Measurements from ENCODE around the gene TMPRSS2. TPM values are rescaled to one million over a fixed set of nuclear protein-coding genes. Genes with fewer than 3 reads are reported as not detected.

The TMPRSS2 gene
- total RNA-seq, 4 donors from 2014 or later = 39.6 to 419 (median 352) TPM

- DNase-seq = no peak
- Histone ChIP-seq H3K36me3 (peaks cover 0 to 92% (median 0%) of the 10 kb centered on the region in 3 donors), H3K27me3 (no peaks in the 10 kb centered on the region), H3K4me3 (no peak overlapping the region), H3K9me3 (no peaks in the 10 kb centered on the region), H3K4me1 (peaks cover 0 to 18% (median 5%) of the 10 kb centered on the region in 4 donors), H3K27ac (no peak overlapping the region)
- TF ChIP-seq POLR2A (IDR thresholded peaks at IDR 0.05) = no peak
- TF ChIP-seq CTCF (IDR thresholded peaks at IDR 0.05) = no peak
Measured at GRCh38 chr21:41435706-41436105, 72.3 kb downstream of the TMPRSS2 start.

GRCh38 chr21:41433566-41433965 is 74.4 kb downstream of the TMPRSS2 start:
- Histone ChIP-seq H3K9me3 (no peaks in the 10 kb centered on the region), H3K4me3 (no peak overlapping the region), H3K36me3 (peaks cover 0 to 76% (median 0%) of the 10 kb centered on the region in 3 donors), H3K4me1 (peaks cover 0 to 18% (median 5%) of the 10 kb centered on the region in 4 donors), H3K27me3 (no peaks in the 10 kb centered on the region), H3K27ac (peak overlapping the region in 3 of 4 donors; percentile 37 to 90 (median 80))
- no peak for DNase-seq
- TF ChIP-seq CTCF (IDR thresholded peaks at IDR 0.05) = no peak
- no peak for TF ChIP-seq POLR2A (IDR thresholded peaks at IDR 0.05)

- Histone ChIP-seq H3K9me3 (no peaks in the 10 kb centered on the region), H3K27ac (peak overlapping the region in 3 of 4 donors; percentile 37 to 90 (median 80)), H3K36me3 (peaks cover 0 to 76% (median 0%) of the 10 kb centered on the region in 3 donors), H3K4me1 (peaks cover 0 to 18% (median 5%) of the 10 kb centered on the region in 4 donors), H3K27me3 (no peaks in the 10 kb centered on the region), H3K4me3 (no peak overlapping the region)
- TF ChIP-seq POLR2A (IDR thresholded peaks at IDR 0.05) = no peak
- TF ChIP-seq CTCF (IDR thresholded peaks at IDR 0.05) = peak in 1 of 6 experiments; percentile 1
- DNase-seq = no peak
Measured at GRCh38 chr21:41432562-41433460, 75.1 kb downstream of the TMPRSS2 start.

- TF ChIP-seq POLR2A (IDR thresholded peaks at IDR 0.05) (no peak), CTCF (IDR thresholded peaks at IDR 0.05) (no peak)
- Histone ChIP-seq H3K27me3 (no peaks in the 10 kb centered on the region), H3K4me3 (no peak overlapping the region), H3K27ac (peak overlapping the region in 3 of 4 donors; percentile 37 to 90 (median 80)), H3K36me3 (peaks cover 0 to 68% (median 0%) of the 10 kb centered on the region in 3 donors), H3K9me3 (no peaks in the 10 kb centered on the region), H3K4me1 (peaks cover 0 to 21% (median 6%) of the 10 kb centered on the region in 4 donors)
- DNase-seq = peak in 2 of 3 donors; percentile 85 to 87
Measured at GRCh38 chr21:41431788-41432548, 76.0 kb downstream of the TMPRSS2 start.

GRCh38 chr21:41429925-41430491 is 78.0 kb downstream of the TMPRSS2 start:
- Histone ChIP-seq H3K36me3 (peaks cover 0 to 49% (median 0%) of the 10 kb centered on the region in 3 donors), H3K4me3 (no peak overlapping the region), H3K9me3 (no peaks in the 10 kb centered on the region), H3K27me3 (no peaks in the 10 kb centered on the region), H3K4me1 (peaks cover 0 to 27% (median 6%) of the 10 kb centered on the region in 4 donors), H3K27ac (no peak overlapping the region)
- DNase-seq = no peak
- no peak for TF ChIP-seq POLR2A (IDR thresholded peaks at IDR 0.05)
- TF ChIP-seq CTCF (IDR thresholded peaks at IDR 0.05) = no peak

All from Peyer's patch (tissue), 4 donors.